ENCODE measurements around the gene RCAN1. TPM values are rescaled to one million over a fixed set of nuclear protein-coding genes. Genes with fewer than 3 reads are reported as not detected.

RCAN1 gene
- total RNA-seq, 1 experiment from 2014 or later = 2.5 TPM

GRCh38 chr21:34602061-34602460 is 12.9 kb downstream of the RCAN1 start:
- H2AFZ ChIP-seq (ENCODE audit: low read length) = no peak overlapping the region
- no peak overlapping the region for H3K4me3 ChIP-seq (ENCODE audit: low read length)
- no peaks in the 10 kb centered on the region for H3K79me2 ChIP-seq (ENCODE audit: low read length)
- DNase-seq = no peak
- no peaks in the 10 kb centered on the region for H3K9me2 ChIP-seq (replicated peaks; ENCODE audit: insufficient read depth, low read length)
- H3K9ac ChIP-seq (ENCODE audit: low read length) = no peak overlapping the region
- H3K9me3 ChIP-seq (ENCODE audit: low read length) = no peaks in the 10 kb centered on the region
- H3K27me3 ChIP-seq (ENCODE audit: low read length) = no peaks in the 10 kb centered on the region
- no peak overlapping the region for H3K27ac ChIP-seq (ENCODE audit: low read length)
- H3K4me1 ChIP-seq (ENCODE audit: low read length) = no peaks in the 10 kb centered on the region
- H4K20me1 ChIP-seq (ENCODE audit: insufficient read depth, low read depth, low read length) = 0 out of 2 replicates have a peak, but pooled peaks cover 10% of the 10 kb centered on the region
- no peaks in the 10 kb centered on the region for H3K36me3 ChIP-seq (ENCODE audit: insufficient read depth, low read length)
- H3K4me2 ChIP-seq (ENCODE audit: low read depth, low read length, poor library complexity, severe bottlenecking) = no peak overlapping the region

GRCh38 chr21:34599534-34600101 is 15.3 kb downstream of the RCAN1 start:
- no peak for DNase-seq
- no peaks in the 10 kb centered on the region for H3K79me2 ChIP-seq (ENCODE audit: low read length)
- no peak overlapping the region for H3K4me3 ChIP-seq (ENCODE audit: low read length)
- H3K9ac ChIP-seq (ENCODE audit: low read length) = no peak overlapping the region
- no peaks in the 10 kb centered on the region for H3K4me1 ChIP-seq (ENCODE audit: low read length)
- H3K36me3 ChIP-seq (ENCODE audit: insufficient read depth, low read length) = no peaks in the 10 kb centered on the region
- 0 out of 2 replicates have a peak, but pooled peaks cover 12% of the 10 kb centered on the region for H4K20me1 ChIP-seq (ENCODE audit: insufficient read depth, low read depth, low read length)
- H3K27ac ChIP-seq (ENCODE audit: low read length) = no peak overlapping the region
- no peaks in the 10 kb centered on the region for H3K9me2 ChIP-seq (replicated peaks; ENCODE audit: insufficient read depth, low read length)
- H2AFZ ChIP-seq (ENCODE audit: low read length) = no peak overlapping the region
- no peak overlapping the region for H3K4me2 ChIP-seq (ENCODE audit: low read depth, low read length, poor library complexity, severe bottlenecking)
- no peaks in the 10 kb centered on the region for H3K9me3 ChIP-seq (ENCODE audit: low read length)
- no peaks in the 10 kb centered on the region for H3K27me3 ChIP-seq (ENCODE audit: low read length)

- Histone ChIP-seq H3K4me3 (ENCODE audit: low read length) (no peak overlapping the region), H3K27me3 (ENCODE audit: low read length) (no peaks in the 10 kb centered on the region), H3K27ac (ENCODE audit: low read length) (no peak overlapping the region), H3K9ac (ENCODE audit: low read length) (no peak overlapping the region), H3K4me1 (ENCODE audit: low read length) (no peaks in the 10 kb centered on the region), H2AFZ (ENCODE audit: low read length) (no peak overlapping the region), H3K9me3 (ENCODE audit: low read length) (no peaks in the 10 kb centered on the region), H3K9me2 (replicated peaks; ENCODE audit: insufficient read depth, low read length) (no peaks in the 10 kb centered on the region), H3K79me2 (ENCODE audit: low read length) (no peaks in the 10 kb centered on the region), H3K36me3 (ENCODE audit: insufficient read depth, low read length) (no peaks in the 10 kb centered on the region), H3K4me2 (ENCODE audit: low read depth, low read length, poor library complexity, severe bottlenecking) (no peak overlapping the region), H4K20me1 (ENCODE audit: insufficient read depth, low read depth, low read length) (0 out of 2 replicates have a peak, but pooled peaks cover 9% of the 10 kb centered on the region)
- DNase-seq = no peak
These were observed 15.9 kb downstream of the RCAN1 start for GRCh38 chr21:34598931-34599400.

DNA sequence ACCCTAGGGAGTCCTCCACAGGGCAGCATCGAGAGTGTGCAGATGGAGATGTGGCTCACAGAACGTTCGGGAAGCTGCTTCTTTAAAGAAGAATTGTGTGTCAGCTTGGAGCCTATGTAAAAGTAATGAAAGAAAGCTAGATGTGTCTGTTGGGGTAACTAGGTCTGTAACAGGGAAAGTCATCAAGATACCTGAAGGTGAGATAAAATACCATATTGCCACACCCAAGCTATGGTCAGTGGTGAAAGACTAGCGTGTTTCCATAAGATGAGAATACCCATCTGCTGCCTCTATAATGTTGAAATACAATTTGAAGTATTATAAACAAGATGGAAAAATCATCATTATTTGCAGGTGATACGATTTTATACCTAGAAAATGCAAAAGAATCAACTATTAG is 17.5 kb downstream of the RCAN1 start:
- Histone ChIP-seq H3K79me2 (ENCODE audit: low read length) (no peaks in the 10 kb centered on the region), H3K36me3 (ENCODE audit: insufficient read depth, low read length) (no peaks in the 10 kb centered on the region), H2AFZ (ENCODE audit: low read length) (no peak overlapping the region), H3K4me1 (ENCODE audit: low read length) (no peaks in the 10 kb centered on the region), H3K9me2 (replicated peaks; ENCODE audit: insufficient read depth, low read length) (no peaks in the 10 kb centered on the region), H3K9ac (ENCODE audit: low read length) (no peak overlapping the region), H3K27me3 (ENCODE audit: low read length) (no peaks in the 10 kb centered on the region), H3K9me3 (ENCODE audit: low read length) (no peaks in the 10 kb centered on the region), H4K20me1 (ENCODE audit: insufficient read depth, low read depth, low read length) (0 out of 2 replicates have a peak, but pooled peaks cover 13% of the 10 kb centered on the region), H3K27ac (ENCODE audit: low read length) (no peak overlapping the region), H3K4me3 (ENCODE audit: low read length) (no peak overlapping the region), H3K4me2 (ENCODE audit: low read depth, low read length, poor library complexity, severe bottlenecking) (no peak overlapping the region)
- no peak for DNase-seq

DNA sequence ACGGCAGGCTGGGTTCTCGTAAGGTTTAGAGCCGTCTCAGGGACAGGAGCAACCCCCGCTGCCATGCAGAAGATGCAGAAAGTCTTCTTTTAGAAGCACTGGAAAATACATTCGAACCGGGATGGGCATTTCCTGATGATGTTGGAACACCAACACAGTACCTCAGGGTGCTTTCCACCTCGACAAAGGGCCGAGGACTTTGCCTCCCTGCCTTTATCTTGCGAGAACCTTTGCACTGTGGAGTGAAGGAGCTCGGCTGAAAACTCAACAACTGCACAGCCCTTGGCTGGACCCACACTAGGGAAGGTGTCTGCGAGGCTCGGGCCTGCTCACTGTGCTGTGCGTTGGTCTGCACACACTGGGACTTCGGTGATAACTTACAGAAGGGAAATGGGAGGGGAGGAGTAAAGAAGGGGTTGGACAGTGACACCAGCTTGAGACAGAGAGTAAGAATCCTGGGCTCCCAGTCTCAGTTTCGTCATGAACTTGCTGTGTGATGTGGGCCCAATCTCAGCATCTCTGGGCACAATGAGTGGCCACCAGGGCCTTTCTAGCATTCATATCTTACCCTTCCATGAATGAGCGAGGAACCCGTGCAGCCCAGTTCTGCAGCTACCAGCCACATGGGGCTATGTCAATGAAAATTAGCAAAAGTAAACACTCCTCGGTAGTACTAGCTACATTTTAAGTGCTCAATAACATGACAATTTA is 18.2 kb downstream of the RCAN1 start:
- Histone ChIP-seq H3K4me1 (ENCODE audit: low read length) (no peaks in the 10 kb centered on the region), H2AFZ (ENCODE audit: low read length) (no peak overlapping the region), H4K20me1 (ENCODE audit: insufficient read depth, low read depth, low read length) (0 out of 2 replicates have a peak, but pooled peaks cover 9% of the 10 kb centered on the region), H3K27me3 (ENCODE audit: low read length) (no peaks in the 10 kb centered on the region), H3K9ac (ENCODE audit: low read length) (no peak overlapping the region), H3K27ac (ENCODE audit: low read length) (no peak overlapping the region), H3K4me3 (ENCODE audit: low read length) (no peak overlapping the region), H3K9me3 (ENCODE audit: low read length) (no peaks in the 10 kb centered on the region), H3K9me2 (replicated peaks; ENCODE audit: insufficient read depth, low read length) (no peaks in the 10 kb centered on the region), H3K79me2 (ENCODE audit: low read length) (no peaks in the 10 kb centered on the region), H3K36me3 (ENCODE audit: insufficient read depth, low read length) (no peaks in the 10 kb centered on the region), H3K4me2 (ENCODE audit: low read depth, low read length, poor library complexity, severe bottlenecking) (no peak overlapping the region)
- DNase-seq = no peak

GRCh38 chr21:34595457-34595856 is 19.5 kb downstream of the RCAN1 start:
- H4K20me1 ChIP-seq (ENCODE audit: insufficient read depth, low read depth, low read length) = 0 out of 2 replicates have a peak, but pooled peaks cover 9% of the 10 kb centered on the region
- no peak overlapping the region for H2AFZ ChIP-seq (ENCODE audit: low read length)
- no peaks in the 10 kb centered on the region for H3K4me1 ChIP-seq (ENCODE audit: low read length)
- H3K4me2 ChIP-seq (ENCODE audit: low read depth, low read length, poor library complexity, severe bottlenecking) = no peak overlapping the region
- H3K9ac ChIP-seq (ENCODE audit: low read length) = no peak overlapping the region
- no peaks in the 10 kb centered on the region for H3K79me2 ChIP-seq (ENCODE audit: low read length)
- no peaks in the 10 kb centered on the region for H3K27me3 ChIP-seq (ENCODE audit: low read length)
- H3K36me3 ChIP-seq (ENCODE audit: insufficient read depth, low read length) = no peaks in the 10 kb centered on the region
- no peak for DNase-seq
- H3K4me3 ChIP-seq (ENCODE audit: low read length) = no peak overlapping the region
- H3K9me2 ChIP-seq (replicated peaks; ENCODE audit: insufficient read depth, low read length) = no peaks in the 10 kb centered on the region
- no peaks in the 10 kb centered on the region for H3K9me3 ChIP-seq (ENCODE audit: low read length)
- H3K27ac ChIP-seq (ENCODE audit: low read length) = no peak overlapping the region

DNA sequence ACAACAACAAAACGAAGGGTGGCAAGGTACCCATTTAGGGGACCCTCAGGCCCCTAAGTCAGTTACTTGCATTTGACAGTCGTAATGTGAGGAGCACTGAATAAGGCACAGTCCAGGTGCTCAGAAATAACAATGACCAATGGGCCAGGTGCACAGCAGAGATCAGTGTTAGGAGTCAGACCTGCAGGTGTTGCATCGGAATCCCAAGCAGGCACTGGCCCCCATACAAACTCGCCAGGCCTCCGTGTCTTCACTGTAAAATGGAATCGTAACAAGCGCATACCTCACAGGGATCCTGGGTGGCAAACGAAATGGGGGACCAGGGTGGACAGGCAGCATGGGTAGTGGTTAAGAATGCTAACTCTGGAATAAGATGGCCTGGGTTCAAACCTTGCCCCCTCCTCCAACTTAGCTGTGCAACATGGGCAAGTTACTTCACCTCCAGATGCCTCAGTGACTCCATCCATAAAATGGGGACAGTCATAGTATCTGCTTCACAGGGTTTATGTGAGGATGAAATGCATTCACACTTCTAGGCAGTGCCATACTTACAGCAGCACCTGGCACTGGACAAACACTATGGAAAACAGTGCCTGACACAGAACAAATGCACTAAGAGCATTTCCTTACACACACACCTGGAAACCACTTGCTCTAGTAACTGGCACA is 20.2 kb downstream of the RCAN1 start:
- Histone ChIP-seq H3K9me2 (replicated peaks; ENCODE audit: insufficient read depth, low read length) (no peaks in the 10 kb centered on the region), H3K79me2 (ENCODE audit: low read length) (no peaks in the 10 kb centered on the region), H3K27me3 (ENCODE audit: low read length) (no peaks in the 10 kb centered on the region), H2AFZ (ENCODE audit: low read length) (no peak overlapping the region), H4K20me1 (ENCODE audit: insufficient read depth, low read depth, low read length) (0 out of 2 replicates have a peak, but pooled peaks cover 9% of the 10 kb centered on the region), H3K4me3 (ENCODE audit: low read length) (no peak overlapping the region), H3K27ac (ENCODE audit: low read length) (no peak overlapping the region), H3K9me3 (ENCODE audit: low read length) (no peaks in the 10 kb centered on the region), H3K36me3 (ENCODE audit: insufficient read depth, low read length) (no peaks in the 10 kb centered on the region), H3K4me2 (ENCODE audit: low read depth, low read length, poor library complexity, severe bottlenecking) (no peak overlapping the region), H3K9ac (ENCODE audit: low read length) (no peak overlapping the region), H3K4me1 (ENCODE audit: low read length) (no peaks in the 10 kb centered on the region)
- DNase-seq = no peak

GRCh38 chr21:34593954-34594531 is 20.9 kb downstream of the RCAN1 start:
- H3K27ac ChIP-seq (ENCODE audit: low read length) = no peak overlapping the region
- no peak overlapping the region for H3K9ac ChIP-seq (ENCODE audit: low read length)
- H3K4me2 ChIP-seq (ENCODE audit: low read depth, low read length, poor library complexity, severe bottlenecking) = no peak overlapping the region
- no peak overlapping the region for H3K4me3 ChIP-seq (ENCODE audit: low read length)
- no peaks in the 10 kb centered on the region for H3K9me3 ChIP-seq (ENCODE audit: low read length)
- no peaks in the 10 kb centered on the region for H3K36me3 ChIP-seq (ENCODE audit: insufficient read depth, low read length)
- no peaks in the 10 kb centered on the region for H3K27me3 ChIP-seq (ENCODE audit: low read length)
- no peak for DNase-seq
- H3K9me2 ChIP-seq (replicated peaks; ENCODE audit: insufficient read depth, low read length) = no peaks in the 10 kb centered on the region
- H2AFZ ChIP-seq (ENCODE audit: low read length) = no peak overlapping the region
- H3K4me1 ChIP-seq (ENCODE audit: low read length) = no peaks in the 10 kb centered on the region
- H4K20me1 ChIP-seq (ENCODE audit: insufficient read depth, low read depth, low read length) = 0 out of 2 replicates have a peak, but pooled peaks cover 9% of the 10 kb centered on the region
- H3K79me2 ChIP-seq (ENCODE audit: low read length) = no peaks in the 10 kb centered on the region

All from Karpas-422 (cell line).